UCSD-AML1 (cell line): ENCODE results near the gene PROS1.

Source experiments
- DNase-seq: peaks from one replicate; lab custom pipeline; 2025; ENCODE audit not compliant: unreplicated experiment; lab: John Stamatoyannopoulos, UW

Gene PROS1

GRCh38 chr3:93973131-93974126 lies at the start of gene PROS1:
Gene PROS1, minus strand, starts transcription at chr3:93973896. Its CDS starts 147 bp downstream, at chr3:93973749.
- DNase-seq = peak; percentile 88

- DNase-seq = no peak
These were observed 46.6 kb upstream of the PROS1 start for GRCh38 chr3:94020293-94020692.

- DNase-seq = no peak
These were observed 46.0 kb upstream of the PROS1 start for GRCh38 chr3:94019659-94020058.

- DNase-seq = no peak
These were observed 41.3 kb upstream of the PROS1 start for GRCh38 chr3:94015025-94015424.

- no peak for DNase-seq
These were observed 38.5 kb upstream of the PROS1 start for GRCh38 chr3:94012185-94012584.

- no peak for DNase-seq
These were observed 37.6 kb upstream of the PROS1 start for GRCh38 chr3:94011233-94011711.

GRCh38 chr3:94009608-94010007 lies 35.9 kb upstream of the PROS1 start:
- DNase-seq = no peak

GRCh38 chr3:94008253-94008652 lies 34.6 kb upstream of the PROS1 start:
- DNase-seq = no peak

- no peak for DNase-seq
These were observed 30.7 kb upstream of the PROS1 start for GRCh38 chr3:94004301-94004910.

- no peak for DNase-seq
These were observed 28.3 kb upstream of the PROS1 start for GRCh38 chr3:94001827-94002495.

GRCh38 chr3:94001191-94001590 lies 27.5 kb upstream of the PROS1 start:
- no peak for DNase-seq

GRCh38 chr3:93994056-93994455 lies 20.4 kb upstream of the PROS1 start:
- no peak for DNase-seq

GRCh38 chr3:93992207-93992606 lies 18.5 kb upstream of the PROS1 start:
- DNase-seq = no peak

GRCh38 chr3:93991631-93992030 lies 17.9 kb upstream of the PROS1 start:
- DNase-seq = no peak

GRCh38 chr3:93989241-93989640 lies 15.5 kb upstream of the PROS1 start:
- no peak for DNase-seq

GRCh38 chr3:93988764-93989163 lies 15.1 kb upstream of the PROS1 start:
- no peak for DNase-seq

GRCh38 chr3:93988283-93988682 lies 14.6 kb upstream of the PROS1 start:
- DNase-seq = no peak

- no peak for DNase-seq
These were observed 10.9 kb upstream of the PROS1 start for GRCh38 chr3:93984618-93985017.

- no peak for DNase-seq
These were observed 9.7 kb upstream of the PROS1 start for GRCh38 chr3:93983408-93983807.

- no peak for DNase-seq
These were observed 8.0 kb upstream of the PROS1 start for GRCh38 chr3:93981649-93982048.

- DNase-seq = peak; percentile 95
These were observed 6.4 kb upstream of the PROS1 start, which contains the start of gene ARL13B for GRCh38 chr3:93979850-93980676. Gene ARL13B, plus strand, starts transcription at chr3:93980155. Its CDS starts 269 bp downstream, at chr3:93980424.
